ENCODE measurements around the gene TRIM8. TPM values are rescaled to one million over a fixed set of nuclear protein-coding genes. Genes with fewer than 3 reads are reported as not detected.

TRIM8 gene
- total RNA-seq, 2 donors from 2014 or later = 27.7 to 32.7 TPM

DNA sequence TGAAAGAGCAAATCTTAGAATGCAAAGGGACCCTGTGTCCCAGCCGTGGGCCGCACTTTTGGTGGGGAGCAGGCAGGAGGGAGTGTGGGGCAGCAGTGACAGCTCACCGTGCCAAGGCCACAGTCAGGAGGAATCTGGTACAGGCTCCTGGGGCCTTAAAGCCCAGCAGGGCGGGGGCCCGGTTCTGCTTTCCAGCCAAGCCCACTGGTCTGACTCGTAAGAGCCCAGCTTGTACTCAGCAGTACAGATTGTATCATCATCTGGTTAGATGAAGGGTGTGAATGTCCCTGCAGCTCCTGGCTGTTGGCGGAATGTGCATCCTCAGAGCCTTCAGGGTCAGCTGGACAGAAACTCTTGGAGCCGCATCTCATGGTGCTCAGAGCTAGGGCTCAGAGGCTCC, 30.5 kb upstream of the TRIM8 start:
- Mint-ChIP-seq H3K27me3 (ENCODE audit: insufficient read depth) (no peaks in the 10 kb centered on the region), H3K27ac (no peak overlapping the region), H3K9me3 (no peaks in the 10 kb centered on the region), H3K36me3 (ENCODE audit: low read depth) (peaks cover 14% of the 10 kb centered on the region), H3K4me1 (peaks cover 27% of the 10 kb centered on the region), H3K4me3 (no peak overlapping the region)
- H3K9me3 ChIP-seq (ENCODE audit: control insufficient read depth, low read length) = no peaks in the 10 kb centered on the region
- peaks cover 26% of the 10 kb centered on the region for H3K36me3 ChIP-seq (ENCODE audit: control insufficient read depth, insufficient read depth, low read length)
- H3K27ac ChIP-seq (ENCODE audit: low read depth, low read length) = peak overlapping the region; percentile 91
- H3K9ac ChIP-seq (ENCODE audit: extremely low read depth, low read length, poor library complexity, severe bottlenecking) = no peak overlapping the region
- peaks cover 11% of the 10 kb centered on the region for H3K4me1 ChIP-seq (ENCODE audit: control insufficient read depth, insufficient read depth, low read length)
- TF ChIP-seq, protein P1, sequence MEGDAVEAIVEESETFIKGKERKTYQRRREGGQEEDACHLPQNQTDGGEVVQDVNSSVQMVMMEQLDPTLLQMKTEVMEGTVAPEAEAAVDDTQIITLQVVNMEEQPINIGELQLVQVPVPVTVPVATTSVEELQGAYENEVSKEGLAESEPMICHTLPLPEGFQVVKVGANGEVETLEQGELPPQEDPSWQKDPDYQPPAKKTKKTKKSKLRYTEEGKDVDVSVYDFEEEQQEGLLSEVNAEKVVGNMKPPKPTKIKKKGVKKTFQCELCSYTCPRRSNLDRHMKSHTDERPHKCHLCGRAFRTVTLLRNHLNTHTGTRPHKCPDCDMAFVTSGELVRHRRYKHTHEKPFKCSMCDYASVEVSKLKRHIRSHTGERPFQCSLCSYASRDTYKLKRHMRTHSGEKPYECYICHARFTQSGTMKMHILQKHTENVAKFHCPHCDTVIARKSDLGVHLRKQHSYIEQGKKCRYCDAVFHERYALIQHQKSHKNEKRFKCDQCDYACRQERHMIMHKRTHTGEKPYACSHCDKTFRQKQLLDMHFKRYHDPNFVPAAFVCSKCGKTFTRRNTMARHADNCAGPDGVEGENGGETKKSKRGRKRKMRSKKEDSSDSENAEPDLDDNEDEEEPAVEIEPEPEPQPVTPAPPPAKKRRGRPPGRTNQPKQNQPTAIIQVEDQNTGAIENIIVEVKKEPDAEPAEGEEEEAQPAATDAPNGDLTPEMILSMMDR (conservative IDR thresholded peaks at IDR 0.05) = no peak
- no peak for DNase-seq
- H3K27me3 ChIP-seq (ENCODE audit: control insufficient read depth, insufficient read depth, low read length, poor library complexity, severe bottlenecking) = no peaks in the 10 kb centered on the region
- 89 to 93% methylated on average over 6 to 8 of the region's 8 CpGs for WGBS, 2 experiments (ENCODE audit: insufficient coverage in 1 of 2, insufficient read length in 1 of 2)
- no peak overlapping the region for H3K4me3 ChIP-seq (ENCODE audit: low read length)

DNA sequence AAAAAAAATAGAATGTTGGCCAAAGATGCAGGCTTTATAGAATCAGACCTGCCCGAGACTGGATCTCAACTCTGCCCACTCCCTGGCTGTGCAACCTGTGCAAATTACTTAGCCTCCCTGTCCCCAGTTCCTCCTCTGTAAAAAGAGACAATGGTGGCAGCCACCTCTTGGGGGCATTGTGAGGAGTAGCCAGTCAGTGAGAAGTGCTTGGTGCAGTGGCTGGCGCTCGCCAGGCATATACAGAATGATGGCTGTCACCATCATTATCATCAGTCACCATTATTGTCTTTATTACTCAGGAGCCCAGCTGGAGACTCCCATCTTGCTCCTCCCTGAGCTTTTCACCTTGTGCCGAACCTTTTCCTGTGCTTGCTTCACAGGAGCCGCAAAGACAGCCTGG, 29.4 kb upstream of the TRIM8 start:
- no peak overlapping the region for H3K9ac ChIP-seq (ENCODE audit: extremely low read depth, low read length, poor library complexity, severe bottlenecking)
- TF ChIP-seq, protein P1 (conservative IDR thresholded peaks at IDR 0.05) = no peak
- H3K27ac Mint-ChIP-seq = peak overlapping the region; percentile 71

DNA sequence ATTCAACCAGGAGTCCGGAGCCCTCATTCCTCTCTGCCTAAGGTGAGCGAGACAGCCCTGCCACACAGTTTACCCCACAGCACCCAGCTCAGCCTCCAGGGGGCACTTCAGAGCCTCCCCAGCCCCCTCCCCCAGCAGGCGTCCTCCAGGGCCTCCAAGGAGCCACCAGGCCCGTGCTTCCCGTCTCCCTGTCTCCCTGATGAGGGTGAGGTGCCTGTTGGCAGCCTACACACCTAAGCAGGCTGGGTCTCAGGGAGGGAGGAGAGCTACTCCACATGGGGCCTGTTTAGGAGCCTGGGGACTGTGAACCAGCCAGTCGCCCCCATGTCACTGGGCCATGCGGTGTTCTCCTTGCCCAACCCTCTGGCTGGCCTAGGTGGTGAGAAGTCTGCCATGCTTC, 28.9 kb upstream of the TRIM8 start:
- Histone ChIP-seq H3K9me3 (ENCODE audit: control insufficient read depth, low read length) (no peaks in the 10 kb centered on the region), H3K36me3 (ENCODE audit: control insufficient read depth, insufficient read depth, low read length) (peaks cover 26% of the 10 kb centered on the region), H3K4me1 (ENCODE audit: control insufficient read depth, insufficient read depth, low read length) (peaks cover 11% of the 10 kb centered on the region), H3K4me3 (ENCODE audit: low read length) (no peak overlapping the region), H3K9ac (ENCODE audit: extremely low read depth, low read length, poor library complexity, severe bottlenecking) (no peak overlapping the region), H3K27ac (ENCODE audit: low read depth, low read length) (no peak overlapping the region), H3K27me3 (ENCODE audit: control insufficient read depth, insufficient read depth, low read length, poor library complexity, severe bottlenecking) (no peaks in the 10 kb centered on the region)
- no peak overlapping the region for H3K4me3 Mint-ChIP-seq
- H3K36me3 Mint-ChIP-seq (ENCODE audit: low read depth) = peaks cover 10% of the 10 kb centered on the region
- 84 to 93% methylated on average over 3 to 7 of the region's 7 CpGs for WGBS, 2 experiments (ENCODE audit: insufficient coverage in 1 of 2, insufficient read length in 1 of 2)
- peak; percentile 91 for DNase-seq
- peaks cover 27% of the 10 kb centered on the region for H3K4me1 Mint-ChIP-seq
- H3K27ac Mint-ChIP-seq = peak overlapping the region; percentile 71
- TF ChIP-seq, protein P1 (conservative IDR thresholded peaks at IDR 0.05) = peak; percentile 82
- H3K9me3 Mint-ChIP-seq = no peaks in the 10 kb centered on the region
- no peaks in the 10 kb centered on the region for H3K27me3 Mint-ChIP-seq (ENCODE audit: insufficient read depth)

More for the DNA sequence above, 29.4 kb upstream of the TRIM8 start:
- WGBS, 2 experiments (ENCODE audit: insufficient coverage in 1 of 2, insufficient read length in 1 of 2) = 90 to 96% methylated on average over 3 to 5 of the region's 5 CpGs
- Histone ChIP-seq H3K27ac (ENCODE audit: low read depth, low read length) (no peak overlapping the region), H3K27me3 (ENCODE audit: control insufficient read depth, insufficient read depth, low read length, poor library complexity, severe bottlenecking) (no peaks in the 10 kb centered on the region), H3K4me3 (ENCODE audit: low read length) (no peak overlapping the region), H3K9me3 (ENCODE audit: control insufficient read depth, low read length) (no peaks in the 10 kb centered on the region), H3K4me1 (ENCODE audit: control insufficient read depth, insufficient read depth, low read length) (peaks cover 11% of the 10 kb centered on the region), H3K36me3 (ENCODE audit: control insufficient read depth, insufficient read depth, low read length) (peaks cover 26% of the 10 kb centered on the region)
- DNase-seq = no peak
- peaks cover 11% of the 10 kb centered on the region for H3K36me3 Mint-ChIP-seq (ENCODE audit: low read depth)
- H3K27me3 Mint-ChIP-seq (ENCODE audit: insufficient read depth) = no peaks in the 10 kb centered on the region
- no peaks in the 10 kb centered on the region for H3K9me3 Mint-ChIP-seq
- no peak overlapping the region for H3K4me3 Mint-ChIP-seq
- H3K4me1 Mint-ChIP-seq = peaks cover 27% of the 10 kb centered on the region

Measured in endodermal cell (in vitro differentiated cells).